CD4-positive, alpha-beta memory T cell (primary cell): ENCODE measurements around the gene GRIFIN. TPM values are rescaled to one million over a fixed set of nuclear protein-coding genes. Genes with fewer than 3 reads are reported as not detected.

ENCODE experiments used
- CTCF ChIA-PET: fragments of 350-600 bp; sonication (Branson Sonifier 250); formaldehyde crosslinking; loops from one replicate; lab custom pipeline; 2021; ENCODE audit warnings: inconsistent platforms; ENCODE audit not compliant: partially characterized antibody; lab: Charles Lee
- POLR2A ChIA-PET: fragments of 350-600 bp; sonication (Branson Sonifier 250); formaldehyde crosslinking; loops from one replicate; lab custom pipeline; 2021; ENCODE audit not compliant: partially characterized antibody; lab: Charles Lee
- DNase-seq, 5 donors: peaks; one replicate each; pipeline versions ENCODE4 v3.0.0 to v3.0.0-alpha.2; 2020 to 2022; ENCODE audit warnings: mixed read lengths in 1 of 5
- H3K27ac ChIP-seq: one replicate; pipeline ENCODE4 v1.7.0; 2013; ENCODE audit warnings: low read depth, low read length
- H3K27me3 ChIP-seq: 2 replicates; pipeline ENCODE4 v1.7.0; 2013; ENCODE audit warnings: mild to moderate bottlenecking, low read length, moderate library complexity; ENCODE audit not compliant: insufficient read depth
- H3K36me3 ChIP-seq: 2 replicates; pipeline ENCODE4 v1.7.0; 2013; ENCODE audit warnings: mild to moderate bottlenecking, low read length, moderate library complexity; ENCODE audit not compliant: insufficient read depth
- H3K4me1 ChIP-seq: 2 replicates; pipeline ENCODE4 v1.7.0; 2013; ENCODE audit warnings: mild to moderate bottlenecking, low read length, moderate library complexity; ENCODE audit not compliant: insufficient read depth
- H3K4me3 ChIP-seq, 2 donors: one replicate each; pipeline ENCODE4 v1.7.0; 2013; ENCODE audit warnings: low read length in 2 of 2, mild to moderate bottlenecking in 1 of 2
- H3K9me3 ChIP-seq, 2 donors: one replicate each; pipeline ENCODE4 v1.7.0; 2013; ENCODE audit warnings: low read length in 2 of 2, control low read depth in 1 of 2; ENCODE audit not compliant: control insufficient read depth in 1 of 2
- H3K27ac Mint-ChIP-seq, 7 donors: one replicate each; pipeline ENCODE4 v1.8.0; 2020 to 2021; ENCODE audit warnings: mixed read lengths in 7 of 7, mild to moderate bottlenecking in 6 of 7, inconsistent platforms in 3 of 7, moderate library complexity in 3 of 7
- H3K27me3 Mint-ChIP-seq, 2 donors: one replicate each; pipeline ENCODE4 v1.8.0; 2020 to 2021; ENCODE audit warnings: mixed read lengths in 2 of 2
- H3K36me3 Mint-ChIP-seq, 2 donors: one replicate each; pipeline ENCODE4 v1.8.0; 2020 to 2021; ENCODE audit warnings: mixed read lengths in 2 of 2, inconsistent platforms in 1 of 2, mild to moderate bottlenecking in 1 of 2
- H3K4me1 Mint-ChIP-seq, 4 donors: one replicate each; pipeline ENCODE4 v1.8.0; 2020 to 2021; ENCODE audit warnings: mixed read lengths in 4 of 4, mild to moderate bottlenecking in 1 of 4
- H3K4me3 Mint-ChIP-seq, 8 donors: one replicate each; pipeline ENCODE4 v1.8.0; 2020 to 2021; ENCODE audit warnings: mixed read lengths in 8 of 8, mild to moderate bottlenecking in 7 of 8, moderate library complexity in 6 of 8, inconsistent platforms in 3 of 8
- H3K9me3 Mint-ChIP-seq, 8 donors: one replicate each; pipeline ENCODE4 v1.8.0; 2020 to 2021; ENCODE audit warnings: mixed read lengths in 8 of 8, mild to moderate bottlenecking in 5 of 8, inconsistent platforms in 3 of 8, moderate library complexity in 1 of 8
- intact Hi-C: fragments of 100-400 bp; cut with micrococcal nuclease; formaldehyde crosslinking; loops from one replicate; pipeline ENCODE4 v1.15.1; 2023
- polyA plus RNA-seq, 2 donors: library from polyadenylated mRNA; unstranded; fragments of 300-500 nt; fragmentation: Illumina TruSeq; gene quantifications; one replicate each; pipeline ENCODE4 v1.2.3, GENCODE V29; 2021
- total RNA-seq, 2 experiments: library from RNA; stranded (reverse); gene quantifications; one replicate each; pipeline ENCODE4 v1.2.3, GENCODE V29; 2021

GRIFIN gene
- total and polyA plus RNA-seq, 4 experiments from 2014 or later = not detected

- intact Hi-C loops = no loop called here
Observed at GRCh38 chr7:2512713-2513112, 36.5 kb upstream of the GRIFIN start.

GRCh38 chr7:2512179-2512661 lies 36.0 kb upstream of the GRIFIN start:
- peak overlapping the region in 1 of 2 donors; percentile 53 for H3K4me3 ChIP-seq
- CTCF ChIA-PET = interaction anchor here (4.6 kb wide), 1 partner anchor 16 kb away, joined by 29 read pairs; no protein-coding TSS in a partner anchor
- peak overlapping the region; percentile 95 to 99 (median 97) for H3K27ac Mint-ChIP-seq
- H3K36me3 ChIP-seq = no peaks in the 10 kb centered on the region
- no peaks in the 10 kb centered on the region for H3K9me3 Mint-ChIP-seq
- no peaks in the 10 kb centered on the region for H3K9me3 ChIP-seq
- H3K4me1 ChIP-seq = peaks cover 63% of the 10 kb centered on the region
- POLR2A ChIA-PET = interaction anchor here (1.1 to 7.2 kb wide), 3 partner anchors 12 to 631 kb away, joined by 3 to 511 read pairs (median 27); partner anchors contain the start of gene LFNG
- DNase-seq = peak in 2 of 5 donors; percentile 35 to 75
- H3K27ac ChIP-seq = peak overlapping the region; percentile 73
- intact Hi-C loops = no loop called here
- H3K4me3 Mint-ChIP-seq = peak overlapping the region; percentile 64 to 89 (median 78)
- H3K36me3 Mint-ChIP-seq = no peaks in the 10 kb centered on the region
- no peaks in the 10 kb centered on the region for H3K27me3 ChIP-seq
- H3K4me1 Mint-ChIP-seq = peaks cover 29 to 64% (median 51%) of the 10 kb centered on the region in 4 donors
- no peaks in the 10 kb centered on the region for H3K27me3 Mint-ChIP-seq

More at GRCh38 chr7:2512713-2513112, 36.5 kb upstream of the GRIFIN start:
- peaks cover 60% of the 10 kb centered on the region for H3K4me1 ChIP-seq
- H3K27me3 ChIP-seq = no peaks in the 10 kb centered on the region
- H3K27me3 Mint-ChIP-seq = no peaks in the 10 kb centered on the region
- no peaks in the 10 kb centered on the region for H3K9me3 Mint-ChIP-seq
- H3K27ac ChIP-seq = peak overlapping the region; percentile 73
- H3K36me3 Mint-ChIP-seq = peaks cover 0 to under 1% of the 10 kb centered on the region in 2 donors
- no peak for DNase-seq
- CTCF ChIA-PET = no interaction called here
- H3K4me3 Mint-ChIP-seq = peak overlapping the region in 7 of 8 donors; percentile 58 to 89 (median 77)
- no peak overlapping the region for H3K4me3 ChIP-seq
- no peaks in the 10 kb centered on the region for H3K9me3 ChIP-seq
- H3K36me3 ChIP-seq = no peaks in the 10 kb centered on the region
- H3K4me1 Mint-ChIP-seq = peaks cover 31 to 67% (median 52%) of the 10 kb centered on the region in 4 donors
- peak overlapping the region; percentile 95 to 99 (median 97) for H3K27ac Mint-ChIP-seq
- POLR2A ChIA-PET = interaction anchor here (7.2 kb wide), 1 partner anchor 11 kb away, joined by 511 read pairs; the partner anchor contains the start of gene LFNG

GRCh38 chr7:2511769-2512168 lies 35.6 kb upstream of the GRIFIN start:
- Histone ChIP-seq H3K27me3 (no peaks in the 10 kb centered on the region), H3K4me1 (peaks cover 63% of the 10 kb centered on the region), H3K27ac (peak overlapping the region; percentile 73), H3K9me3 (no peaks in the 10 kb centered on the region), H3K4me3 (peak overlapping the region in 1 of 2 donors; percentile 53), H3K36me3 (no peaks in the 10 kb centered on the region)
- intact Hi-C loops = no loop called here
- POLR2A ChIA-PET = interaction anchor here (0.9 to 7.2 kb wide), 12 partner anchors 11 to 631 kb away, joined by 3 to 511 read pairs (median 3); partner anchors contain the start of gene LFNG
- CTCF ChIA-PET = interaction anchor here (1.4 to 4.6 kb wide), 2 partner anchors 13 to 17 kb away, joined by 4 to 29 read pairs; no protein-coding TSS in a partner anchor
- H3K27me3 Mint-ChIP-seq = no peaks in the 10 kb centered on the region
- peak overlapping the region; percentile 73 to 89 (median 80) for H3K4me3 Mint-ChIP-seq
- H3K9me3 Mint-ChIP-seq = no peaks in the 10 kb centered on the region
- H3K27ac Mint-ChIP-seq = peak overlapping the region; percentile 95 to 99 (median 97)
- H3K36me3 Mint-ChIP-seq = no peaks in the 10 kb centered on the region
- no peak for DNase-seq
- peaks cover 29 to 62% (median 51%) of the 10 kb centered on the region in 4 donors for H3K4me1 Mint-ChIP-seq

- no peaks in the 10 kb centered on the region for H3K27me3 Mint-ChIP-seq
- no peaks in the 10 kb centered on the region for H3K9me3 ChIP-seq
- POLR2A ChIA-PET = interaction anchor here (0.8 to 7.2 kb wide), 17 partner anchors 11 to 630 kb away, joined by 3 to 511 read pairs (median 3); partner anchors contain the start of genes BRAT1 and LFNG
- H3K4me3 ChIP-seq = peak overlapping the region in 1 of 2 donors; percentile 53
- H3K27ac Mint-ChIP-seq = peak overlapping the region; percentile 95 to 99 (median 97)
- H3K4me1 ChIP-seq = peaks cover 63% of the 10 kb centered on the region
- H3K27ac ChIP-seq = peak overlapping the region; percentile 73
- no peaks in the 10 kb centered on the region for H3K36me3 ChIP-seq
- CTCF ChIA-PET = interaction anchor here (1.4 to 4.6 kb wide), 2 partner anchors 12 to 17 kb away, joined by 4 to 29 read pairs; no protein-coding TSS in a partner anchor
- H3K27me3 ChIP-seq = no peaks in the 10 kb centered on the region
- no peaks in the 10 kb centered on the region for H3K36me3 Mint-ChIP-seq
- peak overlapping the region; percentile 73 to 89 (median 80) for H3K4me3 Mint-ChIP-seq
- DNase-seq = peak; percentile 64 to 81 (median 66)
- no peaks in the 10 kb centered on the region for H3K9me3 Mint-ChIP-seq
- intact Hi-C loops = no loop called here
- H3K4me1 Mint-ChIP-seq = peaks cover 29 to 62% (median 51%) of the 10 kb centered on the region in 4 donors
Observed at GRCh38 chr7:2510909-2511768, 34.9 kb upstream of the GRIFIN start.

GRCh38 chr7:2510130-2510776 lies 34.1 kb upstream of the GRIFIN start:
- ChIA-PET CTCF (interaction anchor here (0.6 to 4.6 kb wide), 3 partner anchors 10 to 18 kb away, joined by 3 to 29 read pairs (median 4); no protein-coding TSS in a partner anchor), POLR2A (interaction anchor here (0.8 to 7.2 kb wide), 14 partner anchors 10 to 200 kb away, joined by 3 to 511 read pairs (median 4); partner anchors contain the start of genes BRAT1, CHST12, IQCE and LFNG)
- Histone ChIP-seq H3K27ac (peak overlapping the region; percentile 73), H3K36me3 (no peaks in the 10 kb centered on the region), H3K4me3 (peak overlapping the region in 1 of 2 donors; percentile 53), H3K27me3 (no peaks in the 10 kb centered on the region), H3K9me3 (no peaks in the 10 kb centered on the region), H3K4me1 (peaks cover 63% of the 10 kb centered on the region)
- no peak for DNase-seq
- Mint-ChIP-seq H3K9me3 (no peaks in the 10 kb centered on the region), H3K4me3 (peak overlapping the region; percentile 52 to 89 (median 78)), H3K27me3 (no peaks in the 10 kb centered on the region), H3K36me3 (no peaks in the 10 kb centered on the region), H3K27ac (peak overlapping the region; percentile 95 to 99 (median 97)), H3K4me1 (peaks cover 29 to 62% (median 51%) of the 10 kb centered on the region in 4 donors)
- intact Hi-C loops = no loop called here

GRCh38 chr7:2509298-2509906 lies 33.2 kb upstream of the GRIFIN start:
- H3K4me3 ChIP-seq = peak overlapping the region in 1 of 2 donors; percentile 39
- no peaks in the 10 kb centered on the region for H3K27me3 ChIP-seq
- Mint-ChIP-seq H3K9me3 (no peaks in the 10 kb centered on the region), H3K4me1 (peaks cover 29 to 62% (median 51%) of the 10 kb centered on the region in 4 donors), H3K36me3 (no peaks in the 10 kb centered on the region), H3K27me3 (no peaks in the 10 kb centered on the region), H3K4me3 (peak overlapping the region; percentile 74 to 87 (median 81)), H3K27ac (peak overlapping the region; percentile 95 to 99 (median 98))
- no peaks in the 10 kb centered on the region for H3K9me3 ChIP-seq
- peaks cover 63% of the 10 kb centered on the region for H3K4me1 ChIP-seq
- CTCF ChIA-PET = interaction anchor here (1.1 to 4.6 kb wide), 4 partner anchors 19 to 48 kb away, joined by 3 to 29 read pairs (median 4); no protein-coding TSS in a partner anchor
- no peaks in the 10 kb centered on the region for H3K36me3 ChIP-seq
- intact Hi-C loops = loop anchor here (5.0 kb wide), 2 partner anchors 107 to 333 kb away; partner anchors contain the start of genes CHST12 and GNA12
- POLR2A ChIA-PET = interaction anchor here (0.7 to 7.2 kb wide), 17 partner anchors 9 to 201 kb away, joined by 3 to 511 read pairs (median 6); partner anchors contain the start of genes BRAT1, CHST12, EIF3B and IQCE
- no peak for DNase-seq
- peak overlapping the region; percentile 73 for H3K27ac ChIP-seq
